Measurements from ENCODE around the gene MRPL45. TPM values are rescaled to one million over a fixed set of nuclear protein-coding genes. Genes with fewer than 3 reads are reported as not detected.

Gene MRPL45
- total RNA-seq (2022; extraction: Qiagen RNA extraction; ENCODE audit: low read depth) = 59.8 to 67.1 TPM (median 65.7 TPM) in 5 replicates

GRCh38 chr17:38296834-38297517 is at the start of gene MRPL45:
TSS of gene MRPL45 (plus strand) at chr17:38297168. CDS start at chr17:38297184, 16 bp downstream.

GRCh38 chr17:38343608-38344419 is 46.8 kb downstream of the MRPL45 start, which contains the start of gene GPR179:
TSS of gene GPR179 (minus strand) at chr17:38343956. CDS start at chr17:38343789, 167 bp downstream.

GRCh38 chr17:38351412-38352222 is 54.6 kb downstream of the MRPL45 start, which contains the start of gene SOCS7:
TSS of gene SOCS7 (plus strand) at chr17:38351844. CDS start at chr17:38352053, 209 bp downstream.

Other genes with a start within 250 kb of the MRPL45 start
- 0.06 TPM in 1 of 5 replicates, not detected in the others for gene TBC1D3C, start 228.5 kb upstream of the MRPL45 start, total RNA-seq (2022; extraction: Qiagen RNA extraction; ENCODE audit: low read depth)
- gene TBC1D3E, start 169.2 kb upstream of the MRPL45 start, total RNA-seq (2022; extraction: Qiagen RNA extraction; ENCODE audit: low read depth) = not detected in 5 replicates
- gene TBC1D3, start 104.6 kb upstream of the MRPL45 start, total RNA-seq (2022; extraction: Qiagen RNA extraction; ENCODE audit: low read depth) = not detected in 5 replicates
- 0.02 to 0.07 TPM (median 0.05 TPM) in 5 replicates for gene GPR179, start 46.8 kb downstream of the MRPL45 start, total RNA-seq (2022; extraction: Qiagen RNA extraction; ENCODE audit: low read depth)
- 13.9 to 18.2 TPM (median 17.2 TPM) in 5 replicates for gene SOCS7, start 54.7 kb downstream of the MRPL45 start, total RNA-seq (2022; extraction: Qiagen RNA extraction; ENCODE audit: low read depth)
- 41.6 to 50.0 TPM (median 47.2 TPM) in 5 replicates for gene ARHGAP23, start 131.3 kb downstream of the MRPL45 start, total RNA-seq (2022; extraction: Qiagen RNA extraction; ENCODE audit: low read depth)

Data from A549 treated with DMSO at 1 μM for 4 hours (cell line).